ENCODE results near the gene SLC7A8.

Gene SLC7A8

GRCh38 chr14:23093991-23094665 lies 89.3 kb downstream of the SLC7A8 start:
- DNase-seq = peak; percentile 16

- no peak for DNase-seq
Observed at GRCh38 chr14:23093526-23093925, 89.9 kb downstream of the SLC7A8 start.

- no peak for DNase-seq
Observed at GRCh38 chr14:23093104-23093503, 90.4 kb downstream of the SLC7A8 start.

GRCh38 chr14:23091294-23092225 lies 91.9 kb downstream of the SLC7A8 start:
- DNase-seq = no peak

GRCh38 chr14:23090254-23090636 lies 93.2 kb downstream of the SLC7A8 start:
- DNase-seq = no peak

GRCh38 chr14:23089498-23090253 lies 93.8 kb downstream of the SLC7A8 start:
- no peak for DNase-seq

GRCh38 chr14:23086565-23086964 lies 96.9 kb downstream of the SLC7A8 start:
- no peak for DNase-seq

- no peak for DNase-seq
Observed at GRCh38 chr14:23085458-23085857, 98.0 kb downstream of the SLC7A8 start.

GRCh38 chr14:23080474-23080873 lies 103.0 kb downstream of the SLC7A8 start:
- no peak for DNase-seq

GRCh38 chr14:23079716-23080115 lies 103.7 kb downstream of the SLC7A8 start:
- no peak for DNase-seq

GRCh38 chr14:23078692-23079116 lies 104.8 kb downstream of the SLC7A8 start:
- no peak for DNase-seq

- DNase-seq = no peak
Observed at GRCh38 chr14:23077962-23078361, 105.5 kb downstream of the SLC7A8 start.

GRCh38 chr14:23076785-23077408 lies 106.6 kb downstream of the SLC7A8 start:
- DNase-seq = peak; percentile 57
